ENCODE results near the gene TRRAP.

The TRRAP gene

GRCh38 chr7:99028261-99028973, 150.1 kb downstream of the TRRAP start:
- no peaks in the 10 kb centered on the region for H3K27me3 ChIP-seq (ENCODE audit: insufficient read depth, poor library complexity, severe bottlenecking)
- TF ChIP-seq GABPA (IDR thresholded peaks at IDR 0.05; ENCODE audit: low read depth) (no peak), REST (IDR thresholded peaks at IDR 0.05; ENCODE audit: insufficient replicate concordance, low read depth) (no peak), POLR2AphosphoS5 (IDR thresholded peaks at IDR 0.05; ENCODE audit: low read depth) (no peak), CTCF (IDR thresholded peaks at IDR 0.05; ENCODE audit: insufficient read depth, low read length) (no peak), SPI1 (IDR thresholded peaks at IDR 0.05; ENCODE audit: borderline replicate concordance, low read depth) (no peak)
- no peak overlapping the region for H3K27ac ChIP-seq (replicated peaks)
- no peak for DNase-seq (ENCODE audit: low read depth in 1 of 2, low spot score in 1 of 2)
- no peak overlapping the region for H3K4me3 ChIP-seq (replicated peaks; ENCODE audit: insufficient read depth, low read length)

- Histone ChIP-seq H3K4me3 (replicated peaks; ENCODE audit: insufficient read depth, low read length) (no peak overlapping the region), H3K27ac (replicated peaks) (no peak overlapping the region), H3K27me3 (ENCODE audit: insufficient read depth, poor library complexity, severe bottlenecking) (no peaks in the 10 kb centered on the region)
- no peak for TF ChIP-seq SPI1 (IDR thresholded peaks at IDR 0.05; ENCODE audit: borderline replicate concordance, low read depth)
- TF ChIP-seq CTCF (IDR thresholded peaks at IDR 0.05; ENCODE audit: insufficient read depth, low read length): no peak
- no peak for TF ChIP-seq REST (IDR thresholded peaks at IDR 0.05; ENCODE audit: insufficient replicate concordance, low read depth)
- no peak for TF ChIP-seq POLR2AphosphoS5 (IDR thresholded peaks at IDR 0.05; ENCODE audit: low read depth)
- TF ChIP-seq GABPA (IDR thresholded peaks at IDR 0.05; ENCODE audit: low read depth): no peak
- no peak for DNase-seq (ENCODE audit: low read depth in 1 of 2, low spot score in 1 of 2)
Measured at GRCh38 chr7:99029466-99030435, 151.4 kb downstream of the TRRAP start.

GRCh38 chr7:99030457-99030856, 152.1 kb downstream of the TRRAP start:
- Histone ChIP-seq H3K27ac (replicated peaks) (no peak overlapping the region), H3K27me3 (ENCODE audit: insufficient read depth, poor library complexity, severe bottlenecking) (no peaks in the 10 kb centered on the region), H3K4me3 (replicated peaks; ENCODE audit: insufficient read depth, low read length) (no peak overlapping the region)
- TF ChIP-seq SPI1 (IDR thresholded peaks at IDR 0.05; ENCODE audit: borderline replicate concordance, low read depth) (no peak), CTCF (IDR thresholded peaks at IDR 0.05; ENCODE audit: insufficient read depth, low read length) (no peak), GABPA (IDR thresholded peaks at IDR 0.05; ENCODE audit: low read depth) (no peak), POLR2AphosphoS5 (IDR thresholded peaks at IDR 0.05; ENCODE audit: low read depth) (no peak)
- DNase-seq (ENCODE audit: low read depth in 1 of 2, low spot score in 1 of 2): no peak
